ENCODE data around the gene FARS2. TPM values are rescaled to one million over a fixed set of nuclear protein-coding genes. Genes with fewer than 3 reads are reported as not detected.

The FARS2 gene
- total and polyA plus RNA-seq, 9 of the 15 experiments (the other 6 are each of a cell fraction or from before 2014, with no cell fraction given) = 16.5 to 62.2 (median 27.0) TPM

GRCh38 chr6:5290097-5290496 lies 28.8 kb downstream of the FARS2 start:
- no peaks in the 10 kb centered on the region for H4K20me1 ChIP-seq (replicated peaks; ENCODE audit: control insufficient read depth, insufficient read depth, low read length)
- no peaks in the 10 kb centered on the region for H3K9me3 ChIP-seq (replicated peaks; ENCODE audit: control insufficient read depth, insufficient read depth, low read depth, low read length)
- H3K9me1 ChIP-seq (ENCODE audit: control insufficient read depth, insufficient read depth, low read length) = no peaks in the 10 kb centered on the region
- TF ChIP-seq ZNF121 (CRISPR knock-in tag; conservative IDR thresholded peaks at IDR 0.05) = no peak
- intact Hi-C loops (cut with micrococcal nuclease) (no loop called here), in situ Hi-C loops (cut with MboI) (no loop called here)
- POLR2A ChIA-PET = interaction anchor here (0.7 kb wide), 2 partner anchors 94 to 114 kb away, joined by 3 read pairs; no protein-coding TSS in a partner anchor
- no peak for DNase-seq (ENCODE audit: extremely low read depth in 1 of 4, low spot score in 3 of 4)
- H3K9ac ChIP-seq (ENCODE audit: insufficient read depth in 1 of 2, low read depth in 2 of 2, low read length in 2 of 2) = no peak overlapping the region
- no peak overlapping the region for H3K4me2 ChIP-seq (ENCODE audit: insufficient read depth, low read length)
- H3K4me1 ChIP-seq (replicated peaks in 1 of 2; ENCODE audit: control insufficient read depth in 2 of 2, insufficient read depth in 2 of 2, low read length in 2 of 2) = peaks cover 12 to 27% of the 10 kb centered on the region in 2 experiments
- FAIRE-seq = no peak
- no TSS peak for BruUV-seq (replicated peaks)
- H3K36me3 ChIP-seq (ENCODE audit: control insufficient read depth, insufficient read depth, low read length) = no peaks in the 10 kb centered on the region; the same call in 2 of the 3 replicates
- CTCF ChIA-PET (ENCODE audit: low intra/inter-chr PET ratio) = no interaction called here
- no peak for ATAC-seq
- H2AFZ ChIP-seq (ENCODE audit: low read depth, low read length) = no peak overlapping the region
- peaks cover 27% of the 10 kb centered on the region; the same call in 2 of the 3 replicates for H3K79me2 ChIP-seq (ENCODE audit: control insufficient read depth, insufficient read depth, low read length)
- no peaks in the 10 kb centered on the region for H3K27me3 ChIP-seq (ENCODE audit: control insufficient read depth in 2 of 2, insufficient read depth in 2 of 2, low read length in 2 of 2)
- 46% methylated on average over 1 of the region's 1 CpG for WGBS (ENCODE audit: insufficient coverage, low coverage, missing lambda C conversion rate)
- no peak overlapping the region for H3K4me3 ChIP-seq
- H3K27ac ChIP-seq (ENCODE audit: extremely low read depth, low read depth, low read length) = no peak overlapping the region

GRCh38 chr6:5290500-5290899 lies 29.2 kb downstream of the FARS2 start:
- in situ Hi-C loops (cut with MboI) (no loop called here), intact Hi-C loops (cut with micrococcal nuclease) (no loop called here)
- Histone ChIP-seq H3K9me1 (ENCODE audit: control insufficient read depth, insufficient read depth, low read length) (no peaks in the 10 kb centered on the region), H3K27me3 (ENCODE audit: control insufficient read depth in 2 of 2, insufficient read depth in 2 of 2, low read length in 2 of 2) (no peaks in the 10 kb centered on the region), H3K4me3 (no peak overlapping the region), H3K27ac (ENCODE audit: extremely low read depth, low read depth, low read length) (no peak overlapping the region), H3K9ac (ENCODE audit: insufficient read depth in 1 of 2, low read depth in 2 of 2, low read length in 2 of 2) (no peak overlapping the region), H4K20me1 (replicated peaks; ENCODE audit: control insufficient read depth, insufficient read depth, low read length) (no peaks in the 10 kb centered on the region), H3K36me3 (ENCODE audit: control insufficient read depth, insufficient read depth, low read length) (no peaks in the 10 kb centered on the region), H3K79me2 (ENCODE audit: control insufficient read depth, insufficient read depth, low read length) (peaks cover 31% of the 10 kb centered on the region; the same call in 2 of the 3 replicates), H3K4me1 (replicated peaks in 1 of 2; ENCODE audit: control insufficient read depth in 2 of 2, insufficient read depth in 2 of 2, low read length in 2 of 2) (peaks cover 9 to 24% of the 10 kb centered on the region in 2 experiments), H2AFZ (ENCODE audit: low read depth, low read length) (no peak overlapping the region), H3K4me2 (ENCODE audit: insufficient read depth, low read length) (no peak overlapping the region), H3K9me3 (replicated peaks; ENCODE audit: control insufficient read depth, insufficient read depth, low read depth, low read length) (no peaks in the 10 kb centered on the region)
- TF ChIP-seq RFX7 (CRISPR knock-in tag; IDR thresholded peaks at IDR 0.05) (no peak), EWSR1 (IDR thresholded peaks at IDR 0.05; ENCODE audit: borderline replicate concordance, low read depth, partially characterized antibody) (no peak), CTBP1 (IDR thresholded peaks at IDR 0.05; ENCODE audit: borderline replicate concordance) (no peak), BMI1 (IDR thresholded peaks at IDR 0.05; ENCODE audit: low read length) (no peak), MAX (CRISPR knock-in tag; IDR thresholded peaks at IDR 0.05) (no peak), GABPA (tag; conservative IDR thresholded peaks at IDR 0.05; ENCODE audit: low read depth) (no peak), ARID2 (IDR thresholded peaks at IDR 0.05) (no peak), ZC3H8 (IDR thresholded peaks at IDR 0.05) (no peak), XRCC4 (IDR thresholded peaks at IDR 0.05; ENCODE audit: extremely low read depth, insufficient read depth, insufficient read length) (no peak)
- CTCF ChIA-PET (ENCODE audit: low intra/inter-chr PET ratio) = no interaction called here
- POLR2A ChIA-PET = interaction anchor here (0.7 kb wide), 1 partner anchor 93 kb away, joined by 3 read pairs; no protein-coding TSS in a partner anchor
- no peak for FAIRE-seq
- BruUV-seq (replicated peaks) = no TSS peak
- DNase-seq (ENCODE audit: extremely low read depth in 1 of 4, low spot score in 3 of 4) = no peak
- no peak for ATAC-seq
